NCI-H1694 treated with DMSO at 0.1 percent for 48 hours (cell line): Measurements from ENCODE around the gene CYREN.
"Not testable (repeated sequence)": the region's sequence is repeated elsewhere in the genome, so short reads cannot be mapped to it uniquely, and the experiment has no call there.

Source experiments
- DNase-seq: peaks from one replicate; lab custom pipeline; 2025; lab: John Stamatoyannopoulos, UW

The CYREN gene

DNA sequence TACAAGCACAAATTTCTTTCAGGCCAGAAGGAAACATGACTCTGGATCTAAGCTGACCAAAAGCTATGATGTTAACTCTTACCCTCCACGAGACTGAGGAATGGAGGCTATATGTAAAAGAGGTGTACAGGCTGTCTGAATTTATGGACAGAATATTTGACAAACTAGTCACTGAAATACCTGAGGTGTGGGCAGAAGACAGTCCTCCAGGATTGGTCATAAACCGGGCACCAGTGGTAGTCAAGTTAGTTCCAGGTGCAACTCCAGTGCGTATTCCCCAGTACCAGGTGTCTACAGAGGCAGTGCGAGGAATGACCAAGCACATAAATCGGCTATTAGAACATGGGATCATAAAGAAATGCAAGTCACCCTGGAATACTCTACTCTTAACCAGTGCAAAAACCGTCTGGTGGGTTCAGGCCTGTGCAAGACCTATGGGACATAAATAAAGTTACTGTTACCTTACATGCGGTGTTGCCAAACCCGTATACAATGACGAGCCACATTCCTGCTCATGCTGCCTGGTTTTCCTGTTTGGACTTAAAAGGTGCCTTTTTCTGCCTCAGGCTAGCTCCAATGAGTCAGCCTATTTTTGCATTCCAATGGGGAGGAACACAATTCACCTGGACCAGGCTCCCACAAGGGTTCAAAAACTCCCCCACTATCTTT, 6.7 kb upstream of the CYREN start:
- no peak for DNase-seq

DNA sequence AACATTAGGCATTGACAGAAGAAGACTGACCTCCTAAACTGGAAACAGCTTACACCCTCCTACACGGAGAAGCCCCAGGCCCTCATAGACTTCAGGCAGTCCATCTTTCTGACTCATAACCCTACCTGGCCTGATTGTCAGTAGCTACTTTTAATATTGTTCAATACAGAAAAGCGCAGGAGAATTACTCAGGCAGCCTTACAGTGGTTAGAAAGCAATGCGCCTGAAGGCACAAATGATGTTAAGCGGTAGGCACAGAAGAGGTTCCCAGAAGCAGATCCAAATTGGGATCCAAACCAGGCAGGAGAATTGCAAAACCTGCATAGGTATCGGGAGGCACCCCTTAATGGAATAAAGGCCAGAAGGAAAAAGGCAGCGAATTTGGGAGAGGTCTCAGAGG, 5.4 kb upstream of the CYREN start:
- DNase-seq, result no peak

DNA sequence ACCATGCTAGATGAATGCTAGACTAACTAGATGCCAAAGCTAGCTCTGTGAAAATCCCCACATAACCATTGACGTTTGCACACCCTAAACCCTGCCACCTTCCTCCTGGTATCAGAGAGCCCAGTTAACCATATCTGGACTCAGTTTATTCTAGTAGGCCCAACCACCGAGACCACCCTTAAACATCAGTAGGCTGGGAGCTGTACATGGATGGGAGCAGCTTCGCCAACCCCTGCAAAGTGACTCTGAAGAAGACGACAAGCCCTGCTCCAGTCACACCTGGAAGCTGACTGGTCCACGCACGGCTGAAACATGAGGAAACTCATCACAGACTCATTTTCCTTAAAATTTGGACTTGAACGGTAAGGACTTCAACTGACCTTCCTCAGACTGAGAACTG, 4.4 kb upstream of the CYREN start:
- no peak for DNase-seq

DNA sequence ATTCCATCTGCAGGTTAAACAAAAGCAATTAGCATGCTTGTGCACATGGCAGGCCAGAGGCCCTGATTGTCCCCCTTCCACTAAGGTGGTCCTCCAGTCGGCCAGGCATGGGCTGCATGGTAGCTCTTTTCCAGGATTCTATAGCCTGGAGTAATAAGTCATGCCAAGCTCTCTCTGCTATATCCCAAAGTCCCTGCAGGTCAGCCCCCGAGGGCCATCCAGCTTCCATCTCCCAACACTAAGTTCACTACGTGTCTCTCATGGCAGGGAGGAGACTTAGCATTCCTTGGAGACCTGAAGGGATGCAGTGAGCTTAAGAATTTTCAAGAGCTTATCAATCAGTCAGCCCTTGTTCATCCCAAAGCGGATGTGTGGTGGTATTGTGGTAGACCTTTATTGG, 3.4 kb upstream of the CYREN start:
- not testable (repeated sequence) for DNase-seq

DNA sequence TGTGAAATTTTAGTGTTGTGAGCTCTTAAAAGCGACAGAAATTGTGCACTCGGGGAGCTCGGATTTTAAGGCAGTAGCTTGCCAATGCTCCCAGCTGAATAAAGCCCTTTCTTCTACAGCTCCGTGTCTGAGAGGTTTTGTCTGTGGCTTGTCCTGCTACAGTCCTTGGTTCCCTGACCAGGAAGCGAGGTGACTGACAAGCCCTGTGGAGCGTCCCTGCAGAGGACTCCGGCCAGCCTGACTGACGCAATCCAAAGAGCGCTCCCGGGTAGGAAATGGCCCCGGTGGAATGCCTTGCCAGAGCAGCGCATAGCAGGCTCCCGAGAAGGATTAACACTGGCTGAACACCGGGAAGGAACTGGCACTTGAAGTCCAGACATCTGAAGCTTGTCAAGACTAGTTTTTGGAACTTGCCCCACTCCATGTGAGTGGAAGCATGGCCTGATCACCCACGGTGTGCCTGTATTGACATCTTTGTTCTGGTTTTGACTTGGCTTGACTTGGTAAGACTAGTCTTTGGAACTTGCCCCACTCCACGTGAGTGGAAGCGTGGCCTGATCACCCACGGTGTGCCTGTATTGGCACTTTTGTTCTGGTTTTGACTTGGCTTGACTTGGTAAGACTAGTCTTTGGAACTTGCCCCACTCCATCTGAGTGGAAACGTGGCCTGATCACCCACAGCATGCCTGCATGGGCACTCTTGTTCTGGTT, 1.2 kb upstream of the CYREN start:
- not testable (repeated sequence) for DNase-seq

DNA sequence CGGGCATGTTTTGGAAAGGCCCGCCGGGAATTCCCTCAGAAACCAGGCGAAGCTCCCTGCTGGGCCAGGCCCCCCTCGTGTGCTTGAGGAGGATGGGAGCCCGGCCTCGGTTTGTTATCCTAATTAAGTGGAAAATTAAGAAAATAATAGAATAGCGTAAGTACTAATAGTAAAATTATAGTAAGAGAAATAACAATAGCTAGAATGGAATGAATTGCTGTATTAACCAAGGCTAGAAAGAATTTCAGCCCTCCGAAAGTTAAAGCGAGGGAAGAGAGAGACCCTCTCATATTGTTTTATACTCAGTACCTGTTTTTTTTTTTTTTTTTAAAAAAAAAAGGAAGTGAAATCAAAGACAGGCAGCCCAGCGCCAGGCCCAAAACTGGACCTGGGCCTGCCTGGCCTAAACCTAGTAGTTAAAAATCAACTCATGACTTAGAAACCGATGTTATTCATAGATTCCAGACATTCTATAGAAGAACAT, 533 bp upstream of the CYREN start:
- not testable (repeated sequence) for DNase-seq

DNA sequence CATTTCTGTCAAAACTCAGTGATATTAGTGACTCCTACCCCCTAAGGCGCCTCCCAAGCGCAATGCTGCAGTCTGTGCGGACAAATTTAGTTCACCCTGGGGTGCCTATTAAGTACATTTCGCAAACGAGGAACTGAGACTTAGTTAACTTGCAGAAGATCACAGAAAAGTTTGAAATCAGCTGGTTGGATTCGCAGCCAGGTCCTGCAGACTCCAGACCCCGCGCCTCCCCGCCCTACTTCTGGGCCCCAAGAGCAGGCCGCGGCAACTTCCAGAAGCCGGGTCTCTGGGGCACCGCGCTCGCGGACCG, 588 bp downstream of the CYREN start:
- no peak for DNase-seq

DNA sequence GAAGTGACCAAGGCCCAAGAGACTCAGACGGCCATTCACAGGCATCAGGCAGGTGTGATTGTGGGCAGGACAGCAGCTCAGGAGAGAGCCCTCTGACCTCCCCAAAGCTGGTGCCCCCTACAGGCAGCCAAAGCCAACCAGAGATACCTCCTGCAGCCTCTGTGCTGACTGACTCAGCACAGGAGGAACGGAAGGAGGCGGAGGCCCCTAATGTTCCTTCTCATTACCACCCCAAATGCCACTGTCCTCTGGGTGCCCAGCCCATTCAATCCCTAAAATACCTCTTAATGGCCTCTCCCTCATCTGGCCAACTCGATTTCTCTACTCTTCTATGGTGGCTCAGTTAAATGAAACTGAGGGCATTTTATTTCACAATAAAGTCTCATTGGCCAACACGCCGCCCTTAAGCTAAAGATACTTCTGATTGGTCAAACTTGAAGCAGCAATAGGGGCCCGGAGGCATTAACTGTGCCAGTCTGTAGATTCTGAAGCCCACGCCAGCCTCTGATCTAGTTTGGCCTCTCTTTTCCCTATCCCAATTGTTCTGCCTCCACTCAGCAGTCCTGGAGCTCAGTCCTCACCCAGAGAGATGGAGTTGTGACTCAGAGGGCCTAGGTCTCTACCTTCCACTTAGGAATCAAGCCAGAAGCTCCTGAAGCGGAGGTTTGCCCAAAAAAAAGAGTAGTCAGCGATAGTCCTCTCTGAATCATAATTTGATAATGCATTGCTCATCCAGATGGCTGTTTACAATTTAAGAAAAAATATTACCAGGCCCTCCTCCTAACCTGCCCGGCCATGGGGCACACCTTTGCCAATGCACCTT, 1.2 kb downstream of the CYREN start:
- DNase-seq, result no peak

DNA sequence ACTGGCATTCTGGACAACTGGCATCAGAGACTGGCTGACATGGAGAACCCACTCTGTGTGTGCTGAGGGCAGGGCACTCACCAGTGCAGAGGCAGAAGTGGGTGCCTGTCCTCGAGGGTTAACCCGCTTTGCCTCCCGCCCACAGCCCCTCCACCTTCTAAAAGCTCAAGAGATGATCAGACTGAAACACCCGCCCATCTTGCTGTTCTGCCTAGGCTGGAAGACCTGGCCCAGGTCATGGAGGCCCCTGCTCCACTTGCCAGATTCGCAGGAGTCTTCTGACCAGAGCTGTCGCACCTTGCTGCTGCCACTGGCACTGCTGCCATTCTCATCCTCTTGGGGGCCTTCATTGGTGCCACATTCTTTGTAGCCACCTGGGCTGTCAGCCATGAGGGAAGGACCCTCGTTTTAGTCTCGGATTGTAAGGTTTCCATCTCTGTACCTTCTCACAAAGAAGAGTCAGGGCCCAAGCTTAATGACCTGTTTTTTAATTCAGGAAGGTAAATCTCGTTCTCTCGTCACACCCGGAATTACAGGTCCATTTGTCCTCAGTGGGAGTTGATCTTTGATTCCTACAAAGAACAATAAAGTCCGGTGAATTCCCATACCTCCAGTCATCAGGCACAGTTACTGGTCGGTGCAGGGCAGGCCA, 1.9 kb downstream of the CYREN start:
- no peak for DNase-seq

DNA sequence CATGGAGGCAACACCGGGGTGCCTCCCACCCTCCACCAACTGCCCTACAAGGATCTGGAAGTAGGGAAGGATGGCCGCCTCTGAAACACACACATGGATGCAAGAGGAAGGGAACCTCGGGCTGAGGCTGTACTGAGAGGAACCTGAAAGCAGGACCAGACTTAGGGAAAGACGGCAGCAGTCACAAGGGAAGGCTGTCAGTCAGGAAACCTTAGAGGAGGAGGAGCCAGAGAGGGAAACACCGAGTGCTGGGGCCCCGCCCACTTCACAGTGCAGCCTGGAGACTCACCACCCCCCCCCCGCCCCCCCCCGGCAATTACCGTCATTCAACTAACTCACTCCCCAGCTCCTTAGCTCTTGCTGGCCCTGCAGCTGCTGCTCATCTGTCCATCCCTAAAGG, 2.5 kb downstream of the CYREN start:
- no peak for DNase-seq

DNA sequence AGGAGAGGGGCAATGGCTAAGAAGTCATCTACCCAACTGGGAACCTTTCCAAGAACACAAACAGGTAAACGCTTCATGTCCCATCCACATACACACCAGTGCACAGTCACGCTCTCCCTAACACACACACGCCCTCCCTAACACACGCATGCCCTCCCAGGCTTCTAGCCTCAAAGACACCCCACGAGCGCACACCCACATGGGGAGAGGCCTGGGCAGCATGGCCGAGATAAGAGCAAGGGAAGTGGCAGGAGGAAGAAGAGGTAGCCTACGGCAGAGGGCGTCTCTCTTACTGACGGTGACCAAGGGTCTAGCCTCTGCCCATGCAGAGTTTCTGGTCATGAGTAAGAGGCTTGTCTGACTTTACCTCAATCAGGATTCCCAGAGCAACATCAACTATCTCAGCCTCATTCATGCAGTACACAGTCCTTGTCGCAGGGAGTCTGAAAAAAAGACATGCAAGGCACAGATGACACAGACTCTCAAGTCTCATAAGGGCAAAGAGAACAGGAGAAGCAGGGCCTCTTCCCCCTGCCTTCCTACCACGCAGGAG, 3.1 kb downstream of the CYREN start:
- DNase-seq, result no peak

DNA sequence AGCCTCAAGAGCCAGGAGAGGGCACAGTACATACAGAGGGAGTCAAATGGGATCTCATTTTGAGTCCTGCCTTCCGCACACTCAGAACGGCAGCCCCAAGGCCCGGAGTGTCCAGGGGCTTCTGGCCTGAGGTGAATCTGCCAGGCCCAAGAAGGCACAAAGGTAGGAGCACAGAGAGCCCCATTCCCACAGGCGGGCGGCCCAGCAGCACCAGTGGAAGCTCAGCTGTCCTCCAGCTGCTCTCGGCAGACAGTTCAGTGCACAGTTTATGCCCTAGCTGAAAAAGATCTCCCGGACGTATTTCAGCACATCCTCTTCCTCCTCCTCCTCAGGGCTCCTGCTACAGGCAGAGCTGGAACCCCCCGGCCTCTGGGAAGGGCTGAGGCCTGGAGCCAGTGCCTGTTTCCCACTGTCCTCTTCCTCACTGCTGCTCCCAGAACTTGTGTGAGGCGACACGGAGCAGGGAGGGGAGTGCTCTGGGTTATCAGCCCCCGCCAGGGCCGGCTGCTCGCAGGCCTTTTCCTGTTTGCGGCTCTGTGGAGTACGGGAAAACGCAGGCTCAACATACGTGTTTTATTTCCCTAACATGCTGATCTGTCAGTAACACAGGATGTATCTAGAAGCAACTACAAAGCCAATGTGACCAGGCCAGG, 4.0 kb downstream of the CYREN start:
- DNase-seq, result no peak

DNA sequence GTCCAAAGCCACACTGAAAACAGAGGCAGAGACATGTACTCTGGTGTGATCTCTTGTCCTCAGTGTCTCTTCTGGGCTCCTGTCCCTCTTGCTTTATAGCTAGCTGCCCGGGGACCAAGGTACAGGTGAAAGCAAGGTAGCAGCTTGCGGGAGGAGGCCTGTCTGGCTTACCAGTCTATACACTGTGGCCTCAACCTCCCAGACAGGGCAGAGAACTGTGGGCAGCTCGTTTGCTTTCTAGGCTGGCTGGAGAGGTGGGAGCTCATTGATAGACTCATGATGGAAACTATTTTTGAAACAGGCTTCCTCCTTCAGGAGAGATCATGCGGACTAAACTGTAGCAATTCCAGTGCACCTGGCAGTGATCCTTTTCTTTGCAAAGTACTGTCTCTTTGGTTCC, 4.6 kb downstream of the CYREN start:
- DNase-seq, result no peak

DNA sequence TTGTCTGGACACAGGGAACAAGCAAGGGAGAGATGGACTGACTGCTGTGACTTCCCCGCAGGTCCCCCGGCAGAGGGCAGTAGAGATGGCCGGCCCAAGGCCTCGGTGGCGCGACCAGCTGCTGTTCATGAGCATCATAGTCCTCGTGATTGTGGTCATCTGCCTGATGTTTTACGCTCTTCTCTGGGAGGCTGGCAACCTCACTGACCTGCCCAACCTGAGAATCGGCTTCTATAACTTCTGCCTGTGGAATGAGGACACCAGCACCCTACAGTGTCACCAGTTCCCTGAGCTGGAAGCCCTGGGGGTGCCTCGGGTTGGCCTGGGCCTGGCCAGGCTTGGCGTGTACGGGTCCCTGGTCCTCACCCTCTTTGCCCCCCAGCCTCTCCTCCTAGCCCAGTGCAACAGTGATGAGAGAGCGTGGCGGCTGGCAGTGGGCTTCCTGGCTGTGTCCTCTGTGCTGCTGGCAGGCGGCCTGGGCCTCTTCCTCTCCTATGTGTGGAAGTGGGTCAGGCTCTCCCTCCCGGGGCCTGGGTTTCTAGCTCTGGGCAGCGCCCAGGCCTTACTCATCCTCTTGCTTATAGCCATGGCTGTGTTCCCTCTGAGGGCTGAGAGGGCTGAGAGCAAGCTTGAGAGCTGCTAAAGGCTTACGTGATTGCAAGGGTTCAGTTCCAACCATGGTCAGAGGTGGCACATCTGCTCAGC, 6.0 kb downstream of the CYREN start:
- DNase-seq, result no peak

DNA sequence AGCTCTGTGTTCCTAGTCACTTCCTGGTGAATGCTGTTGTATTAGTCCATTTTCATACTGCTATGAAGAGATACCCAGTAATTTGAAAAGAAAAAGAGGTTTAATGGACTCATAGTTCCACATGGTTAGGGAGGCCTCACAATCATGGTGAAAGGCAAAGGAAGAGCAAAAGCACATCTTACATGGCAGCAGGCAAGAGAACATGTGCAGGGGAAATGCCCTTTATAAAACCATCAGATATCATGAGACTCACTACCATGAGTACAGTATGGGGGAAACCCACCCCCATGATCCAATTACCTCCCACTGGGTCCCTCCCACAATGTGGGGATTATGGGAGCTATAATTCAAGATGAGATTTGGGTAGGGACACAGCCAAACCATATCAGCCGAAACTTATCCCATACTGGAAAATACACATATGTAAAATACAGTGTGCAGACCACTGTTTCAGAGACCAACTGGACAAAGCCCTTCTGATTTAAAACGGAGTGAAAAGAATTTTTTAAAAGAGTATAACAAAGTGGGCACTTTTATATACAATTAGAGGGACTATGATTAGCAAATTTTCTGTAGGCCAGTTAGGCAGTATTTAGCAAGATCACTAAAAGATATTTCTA, 8.0 kb downstream of the CYREN start:
- DNase-seq, result no peak

DNA sequence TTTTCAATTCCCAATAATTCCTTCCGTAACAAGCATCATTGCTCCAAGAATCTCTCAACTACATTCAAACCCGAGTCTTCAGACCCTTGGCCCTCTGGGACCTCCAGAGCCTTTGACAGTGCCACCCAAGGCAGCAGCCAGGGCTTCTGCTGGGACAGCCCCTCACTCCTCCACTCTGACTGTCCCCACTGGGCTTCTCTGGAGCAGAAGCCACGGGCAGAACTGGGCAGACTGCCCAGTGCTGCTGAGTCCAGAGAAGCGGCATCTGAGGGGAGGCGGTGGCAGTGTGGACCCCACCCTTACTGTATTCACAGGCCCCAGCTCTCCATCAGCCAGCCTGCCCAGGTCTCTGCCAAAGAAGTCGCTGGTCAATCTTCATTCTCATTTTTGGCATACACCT, 8.8 kb downstream of the CYREN start:
- DNase-seq, result no peak

DNA sequence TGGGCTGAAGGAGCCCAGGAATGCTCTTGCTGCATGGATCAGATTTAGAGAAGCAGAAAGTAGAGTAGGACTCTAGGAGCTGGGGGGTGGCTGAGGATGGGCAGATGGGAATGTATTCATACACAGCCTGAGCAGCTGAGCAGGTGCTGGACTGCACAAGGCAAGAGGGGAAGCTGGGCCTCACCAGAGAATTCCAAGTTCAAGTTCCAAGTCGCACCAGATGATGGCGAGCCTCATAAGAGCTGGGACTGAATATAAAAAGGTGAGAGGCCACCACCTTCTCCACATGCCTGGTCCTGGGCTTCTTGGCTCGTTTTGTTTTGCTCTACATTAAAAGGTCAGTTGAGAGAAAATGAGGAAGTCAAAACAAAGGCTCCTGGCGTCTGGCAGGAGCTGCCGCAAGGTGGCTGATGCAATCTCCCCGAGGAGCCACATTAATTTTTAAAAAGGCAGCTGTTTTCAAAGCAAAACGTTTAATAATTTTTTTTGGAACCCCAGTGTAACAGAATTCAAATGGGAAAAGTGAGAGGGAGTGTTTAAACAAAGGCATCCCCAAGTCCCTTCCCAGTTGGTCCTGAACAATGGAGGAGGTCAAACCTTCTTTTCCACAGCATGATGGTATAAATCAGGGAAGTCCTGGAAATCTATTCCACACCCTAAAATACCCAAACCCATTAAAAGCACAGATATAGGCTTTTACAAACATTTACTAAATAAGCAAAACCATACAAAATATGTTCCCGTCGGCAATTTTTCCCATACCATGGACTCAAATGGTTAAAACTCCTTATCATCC, 9.5 kb downstream of the CYREN start:
- DNase-seq, result no peak

DNA sequence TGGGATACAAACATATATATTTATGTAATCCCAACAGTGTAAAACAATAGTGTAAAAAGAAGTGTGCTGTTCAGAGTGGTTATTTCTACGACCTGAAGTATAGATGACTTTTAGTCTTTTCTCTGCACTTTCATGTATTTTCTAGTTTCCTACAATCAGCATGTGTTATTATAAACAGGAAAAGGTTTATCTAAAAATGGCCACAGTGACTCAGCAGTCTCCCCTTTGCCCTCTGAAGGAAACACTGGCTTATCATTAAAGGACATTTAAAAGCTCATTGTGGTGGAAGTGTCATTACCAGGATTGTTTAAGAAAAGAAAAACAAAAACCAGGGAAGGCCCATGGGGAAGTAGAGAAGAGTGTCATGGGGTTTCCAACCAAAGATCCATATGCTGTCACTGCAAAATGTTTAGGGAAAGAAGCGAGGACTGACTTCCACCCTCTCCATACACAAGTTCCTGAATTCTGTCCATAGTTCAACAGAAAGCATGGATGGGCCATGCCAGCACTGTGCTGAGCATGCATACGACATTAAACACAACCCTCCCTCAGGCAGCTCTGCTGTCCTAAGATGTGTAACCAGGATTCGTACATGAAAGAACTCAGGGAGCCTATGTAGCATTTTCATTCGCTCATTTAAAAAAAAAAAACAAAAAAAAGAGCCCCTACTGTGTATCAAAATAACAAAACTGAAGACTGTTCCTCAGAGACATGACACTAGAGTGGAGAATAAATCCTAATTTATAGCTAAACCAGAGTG, 10.2 kb downstream of the CYREN start:
- DNase-seq, result no peak
